Measurements from ENCODE around the gene TXN. TPM values are rescaled to one million over a fixed set of nuclear protein-coding genes. Genes with fewer than 3 reads are reported as not detected.

Gene TXN
- total RNA-seq, 1 experiment from 2014 or later: 280 TPM

GRCh38 chr9:110255034-110255462 is 1.3 kb downstream of the TXN start:
- no peak overlapping the region for H4K5ac ChIP-seq (ENCODE audit: insufficient read length, low read depth, low read length)
- peaks cover 8 to 15% (median 9%) of the 10 kb centered on the region in 3 experiments for H3K36me3 Mint-ChIP-seq (ENCODE audit: insufficient read depth in 1 of 3, low read depth in 3 of 3)
- peak; percentile 35 for DNase-seq
- no peak overlapping the region for H3K18ac ChIP-seq (ENCODE audit: insufficient read length, low read depth, low read length)
- no peaks in the 10 kb centered on the region for H3K9me3 ChIP-seq (ENCODE audit: control insufficient read depth, low read depth, low read length)
- H3K56ac ChIP-seq (ENCODE audit: insufficient read length, low read depth, low read length): no peak overlapping the region
- no peak overlapping the region for H2BK120ac ChIP-seq (ENCODE audit: low read depth, low read length, poor library complexity, severe bottlenecking)
- no peak overlapping the region for H4K8ac ChIP-seq (replicated peaks; ENCODE audit: insufficient read length, low read depth, low read length)
- H3K23me2 ChIP-seq (ENCODE audit: insufficient read length, low read depth, low read length, poor library complexity, severe bottlenecking): peaks cover 4% of the 10 kb centered on the region
- H4K91ac ChIP-seq (ENCODE audit: insufficient read length, low read depth, low read length): no peak overlapping the region
- peaks cover 29% of the 10 kb centered on the region; the same call in 1 of the 2 replicates for H3K79me2 ChIP-seq (ENCODE audit: insufficient read depth, low read length)
- H3K4me1 ChIP-seq (ENCODE audit: insufficient read depth, low read length): peaks cover 9% of the 10 kb centered on the region
- no peak overlapping the region for H2BK5ac ChIP-seq (ENCODE audit: insufficient read length, low read length)
- H3K79me1 ChIP-seq (ENCODE audit: insufficient read depth, low read depth, low read length, poor library complexity, severe bottlenecking): no peaks in the 10 kb centered on the region
- no peak overlapping the region for H2BK12ac ChIP-seq (ENCODE audit: insufficient read length, low read depth, low read length)
- H3K14ac ChIP-seq (ENCODE audit: insufficient read depth, low read length): no peak overlapping the region
- no peaks in the 10 kb centered on the region for H3K27me3 ChIP-seq (ENCODE audit: insufficient read depth, low read length)
- H3K23ac ChIP-seq (ENCODE audit: insufficient read length, low read depth, low read length): no peak overlapping the region
- peak overlapping the region; percentile 90 for H3K4me2 ChIP-seq (ENCODE audit: insufficient read depth, insufficient read length, low read length)
- H3K27ac ChIP-seq (ENCODE audit: insufficient read length, low read depth, low read length): no peak overlapping the region
- 0 out of 2 replicates have a peak, but pooled peaks cover 2% of the 10 kb centered on the region for H3K27me3 Mint-ChIP-seq (ENCODE audit: low read depth)
- TF ChIP-seq CTCF (conservative IDR thresholded peaks at IDR 0.05): no peak
- no peaks in the 10 kb centered on the region for H4K20me1 ChIP-seq (ENCODE audit: control insufficient read depth, insufficient read depth, insufficient read length)
- H3K27ac Mint-ChIP-seq: peak overlapping the region in 2 of 3 experiments; percentile 2 to 44; a peak in 2 of 7 replicates
- peaks cover 0 to 2% of the 10 kb centered on the region in 2 experiments; a peak in 1 of 5 replicates for H3K9me3 Mint-ChIP-seq
- peaks cover 33 to 42% of the 10 kb centered on the region in 2 experiments for H3K4me1 Mint-ChIP-seq
- H3K4me3 Mint-ChIP-seq: peak overlapping the region; percentile 92 to 93
- no peak overlapping the region for H2BK15ac ChIP-seq (ENCODE audit: low read depth, low read length)
- no peak overlapping the region for H3T11ph ChIP-seq (ENCODE audit: low read length)
- H3K9ac ChIP-seq (ENCODE audit: extremely low read depth, insufficient read length, low read length): peak overlapping the region; percentile 73
- no peak overlapping the region for H3K4ac ChIP-seq (ENCODE audit: low read depth, low read length)
- no CpG with 5 or more reads among the region's 17 CpGs for WGBS (ENCODE audit: extremely low coverage, insufficient read length, low lambda C conversion rate)
- no peak overlapping the region for H2AFZ ChIP-seq (ENCODE audit: low read length)
- H2BK20ac ChIP-seq (ENCODE audit: low read depth, low read length, poor library complexity, severe bottlenecking): no peak overlapping the region
- no peak overlapping the region for H2AK5ac ChIP-seq (ENCODE audit: insufficient read length, low read length)

All from H9 (cell line).